A549 (cell line): ENCODE data around the gene TBC1D19. TPM values are rescaled to one million over a fixed set of nuclear protein-coding genes. Genes with fewer than 3 reads are reported as not detected.

ENCODE experiments used
- ATAC-seq, 2 experiments: fragments of 200-7000 bp in 1 of 2; fragments of >200 bp in 1 of 2; cut with Nextera tagmentation in 1 of 2; cut with Tn5 transposase in 1 of 2; 3 replicates each; pipeline versions ENCODE4 v1.8.0 to v1.9.1; 2018 to 2020; ENCODE audit warnings: mild to moderate bottlenecking in 1 of 2, moderate library complexity in 1 of 2
- CTCF ChIA-PET: fragments of 300-600 bp; sonication (Branson Sonifier 250); formaldehyde crosslinking; extraction: SDS; loops from one replicate; lab custom pipeline; 2021; ENCODE audit warnings: antibody characterized with exemption, inconsistent platforms; lab: Yijun Ruan, JAX
- POLR2A ChIA-PET: fragments of 350-600 bp; formaldehyde crosslinking; extraction: SDS; loops from one replicate; lab custom pipeline; 2021; ENCODE audit warnings: antibody characterized with exemption, inconsistent platforms; lab: Yijun Ruan, JAX
- DNase-seq, 2 experiments: peaks; one replicate each; pipeline versions ENCODE4 v3.0.0 to v3.0.0-alpha.2; 2011 to 2016; ENCODE audit warnings: low read depth in 1 of 2, low spot score in 1 of 2
- FAIRE-seq: peaks from 2 replicates; lab custom pipeline; 2011; peaks lifted over from hg19 to GRCh38; lab: Jason Lieb, UNC
- H3K27ac ChIP-seq, 2 experiments: fragments of >200 bp; sonication (Bioruptor Twin); formaldehyde crosslinking; 3 replicates each; pipeline ENCODE4 v1.5.1; 2016 to 2017
- H3K4me1 ChIP-seq: fragments of >200 bp; sonication (Bioruptor Twin); formaldehyde crosslinking; 3 replicates; pipeline ENCODE4 v1.6.1; 2016
- H3K4me2 ChIP-seq: fragments of >200 bp; sonication (Bioruptor Twin); formaldehyde crosslinking; 3 replicates; pipeline ENCODE4 v1.6.1; 2016
- H3K4me3 ChIP-seq: fragments of >200 bp; sonication (Bioruptor Twin); formaldehyde crosslinking; 3 replicates; pipeline ENCODE4 v1.5.1; 2016
- H3K9me3 ChIP-seq: fragments of >200 bp; sonication (Bioruptor Twin); formaldehyde crosslinking; 3 replicates; pipeline ENCODE4 v1.6.1; 2016
- ATOH8 ChIP-seq: fragments of 250-450 bp; sonication (Bioruptor Pico); IDR thresholded peaks from 2 replicates; pipeline ENCODE4 v1.5.0; 2020; ENCODE audit warnings: low read depth, mild to moderate bottlenecking, moderate library complexity
- BCL3 ChIP-seq: fragments of >200 bp; sonication (Bioruptor Twin); formaldehyde crosslinking; IDR thresholded peaks from 3 replicates; pipeline ENCODE4 v1.6.1; 2016
- BHLHE40 ChIP-seq: IDR thresholded peaks from 2 replicates; pipeline ENCODE4 v1.6.1; 2012; ENCODE audit warnings: low read depth, low read length, inconsistent platforms
- CBX2 ChIP-seq: fragments of 200-600 bp; sonication (generic); IDR thresholded peaks from 2 replicates; pipeline ENCODE4 v1.6.1; 2016; ENCODE audit warnings: low read depth, mild to moderate bottlenecking, borderline replicate concordance
- CHD2 ChIP-seq: fragments of 150-350 bp; IDR thresholded peaks from 2 replicates; pipeline ENCODE4 v1.6.1; 2014; ENCODE audit warnings: low read length; ENCODE audit not compliant: partially characterized antibody
- EHF ChIP-seq: fragments of 250-450 bp; sonication (Bioruptor Pico); IDR thresholded peaks from 2 replicates; pipeline ENCODE4 v1.5.0; 2020; ENCODE audit warnings: mild to moderate bottlenecking
- EHMT2 ChIP-seq: fragments of 200-600 bp; sonication (generic); IDR thresholded peaks from 2 replicates; pipeline ENCODE4 v1.6.1; 2016; ENCODE audit warnings: antibody characterized with exemption, low read depth, mild to moderate bottlenecking, moderate library complexity
- EP300 ChIP-seq, 2 experiments: fragments of >200 bp; sonication (Bioruptor Twin); formaldehyde crosslinking; IDR thresholded peaks; 2 replicates in 1 of 2; 3 replicates in 1 of 2; pipeline ENCODE4 v1.6.1; 2016 to 2017
- FOXS1 ChIP-seq: fragments of 250-450 bp; sonication (Bioruptor Pico); IDR thresholded peaks from 2 replicates; pipeline ENCODE4 v1.5.0; 2020; ENCODE audit warnings: mild to moderate bottlenecking, moderate library complexity
- GATA3 ChIP-seq: IDR thresholded peaks from 2 replicates; pipeline ENCODE4 v1.6.1; 2012; ENCODE audit warnings: borderline replicate concordance
- HDAC2 ChIP-seq: fragments of 200-600 bp; sonication (generic); IDR thresholded peaks from 2 replicates; pipeline ENCODE4 v1.6.1; 2016
- HOXA7 ChIP-seq: fragments of 250-450 bp; sonication (Bioruptor Pico); IDR thresholded peaks from 2 replicates; pipeline ENCODE4 v1.5.0; 2020; ENCODE audit warnings: mild to moderate bottlenecking, moderate library complexity
- JUNB ChIP-seq: fragments of >200 bp; sonication (Bioruptor Twin); formaldehyde crosslinking; IDR thresholded peaks from 2 replicates; pipeline ENCODE4 v1.6.1; 2016
- KDM1A ChIP-seq: fragments of 200-600 bp; sonication (generic); IDR thresholded peaks from 2 replicates; pipeline ENCODE4 v1.6.1; 2016; ENCODE audit warnings: low read depth, mild to moderate bottlenecking
- MAFK ChIP-seq: fragments of 450-650 bp; IDR thresholded peaks from 2 replicates; pipeline ENCODE4 v1.6.1; 2014; ENCODE audit not compliant: partially characterized antibody
- MAX ChIP-seq: IDR thresholded peaks from 2 replicates; pipeline ENCODE4 v1.6.1; 2012
- MYC ChIP-seq: IDR thresholded peaks from 2 replicates; pipeline ENCODE4 v1.6.1; 2012; ENCODE audit warnings: mild to moderate bottlenecking, inconsistent platforms, low read length, improper control_type of control experiment, borderline replicate concordance
- PBX3 ChIP-seq: IDR thresholded peaks from 2 replicates; pipeline ENCODE4 v1.6.1; 2012
- PHF8 ChIP-seq: fragments of 200-600 bp; sonication (generic); IDR thresholded peaks from 2 replicates; pipeline ENCODE4 v1.6.1; 2016; ENCODE audit warnings: low read depth, mild to moderate bottlenecking, antibody characterized with exemption, moderate library complexity, borderline replicate concordance
- RARB ChIP-seq: fragments of 250-450 bp; sonication (Bioruptor Pico); IDR thresholded peaks from 2 replicates; pipeline ENCODE4 v1.8.0; 2021; ENCODE audit warnings: mild to moderate bottlenecking, moderate library complexity
- RCOR1 ChIP-seq: fragments of 150-350 bp; IDR thresholded peaks from 2 replicates; pipeline ENCODE4 v1.6.1; 2014; ENCODE audit warnings: antibody characterized with exemption, low read length, low read depth
- REST ChIP-seq: fragments of 200-600 bp; sonication (generic); IDR thresholded peaks from 2 replicates; pipeline ENCODE4 v1.6.1; 2016; ENCODE audit warnings: antibody characterized with exemption, mild to moderate bottlenecking, moderate library complexity
- RFX5 ChIP-seq: fragments of 450-650 bp; IDR thresholded peaks from 2 replicates; pipeline ENCODE4 v1.7.1; 2014; ENCODE audit warnings: antibody characterized with exemption, mild to moderate bottlenecking, moderate library complexity
- SMC3 ChIP-seq: fragments of >200 bp; sonication (Bioruptor Twin); formaldehyde crosslinking; IDR thresholded peaks from 3 replicates; pipeline ENCODE4 v1.6.1; 2018; ENCODE audit warnings: inconsistent platforms
- USF2 ChIP-seq: fragments of 450-650 bp; IDR thresholded peaks from 2 replicates; pipeline ENCODE4 v1.6.1; 2014; ENCODE audit warnings: antibody characterized with exemption
- ZNF302 ChIP-seq: fragments of 250-450 bp; sonication (Bioruptor Pico); IDR thresholded peaks from 2 replicates; pipeline ENCODE4 v1.9.0; 2021; ENCODE audit warnings: inconsistent platforms, mild to moderate bottlenecking, moderate library complexity
- WGBS: methylation state at CpG from one replicate; pipeline ENCODE4 v1.1.6; 2017; ENCODE audit errors: missing lambda C conversion rate; 5-methylcytosine and 5-hydroxymethylcytosine counted together
- polyA plus RNA-seq, 4 experiments: library from polyadenylated mRNA; depleted of rRNA in 3 of 4; stranded (reverse); fragments of >200 nt; fragmentation: RNase III in 1 of 4; extraction: RNeasy Plus Mini Kit Qiagen cat#74134 plus additional on column Dnase treatment in 1 of 4; gene quantifications; 2 replicates in 3 of 4; 3 replicates in 1 of 4; pipeline ENCODE4 v1.2.3, GENCODE V29; 2011 to 2017
- TF ChIP-seq, protein P1 (sequence below): fragments of 250-450 bp; sonication (Bioruptor Pico); IDR thresholded peaks from 2 replicates; pipeline ENCODE4 v1.5.0; 2021; ENCODE audit warnings: mild to moderate bottlenecking, moderate library complexity, borderline replicate concordance
- TF ChIP-seq, protein P2 (sequence below): IDR thresholded peaks from 2 replicates; pipeline ENCODE4 v1.6.1; 2012; ENCODE audit warnings: low read depth, borderline replicate concordance
- TF ChIP-seq, protein P3 (sequence below): fragments of 150-350 bp; IDR thresholded peaks from 2 replicates; pipeline ENCODE4 v1.6.1; 2014; ENCODE audit warnings: low read depth, mild to moderate bottlenecking, low read length

Gene TBC1D19
- polyA plus RNA-seq, 2 of the 4 experiments (the other 2 are of a cell fraction) = 4.1 to 11.7 TPM

DNA sequence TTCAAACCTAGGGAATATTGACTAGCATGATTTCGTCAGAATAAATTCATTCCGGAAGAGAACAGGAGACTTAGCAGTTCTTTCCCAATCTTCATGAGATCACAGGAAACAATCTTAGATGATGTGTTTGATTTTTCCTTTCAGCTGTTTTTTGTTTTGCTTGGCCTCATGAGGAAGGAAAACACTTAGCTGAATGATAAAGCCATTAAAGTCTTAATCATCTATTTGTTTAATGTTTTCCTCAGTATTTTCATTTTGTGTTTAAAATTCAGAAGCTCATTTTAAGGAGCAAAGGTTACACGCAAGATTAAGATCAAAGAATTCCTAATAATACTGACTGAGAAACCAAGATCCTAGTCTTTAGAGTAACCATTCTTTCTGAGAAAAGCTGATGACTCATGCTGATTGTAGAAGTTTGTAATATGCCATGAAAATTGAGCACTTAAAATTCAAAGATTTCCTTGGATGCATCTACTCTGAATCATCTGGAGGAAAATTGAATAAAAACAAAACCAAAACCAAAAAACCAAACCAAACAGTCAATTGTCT, 15.4 kb upstream of the TBC1D19 start:
- peak; percentile 59 to 66; a peak in 5 of 6 replicates for ATAC-seq
- POLR2A ChIA-PET = interaction anchor here (2.6 kb wide), 1 partner anchor 15 kb away, joined by 8 read pairs; the partner anchor contains the start of gene TBC1D19
- H3K4me2 ChIP-seq = peak overlapping the region; percentile 52
- TF ChIP-seq, protein P1, sequence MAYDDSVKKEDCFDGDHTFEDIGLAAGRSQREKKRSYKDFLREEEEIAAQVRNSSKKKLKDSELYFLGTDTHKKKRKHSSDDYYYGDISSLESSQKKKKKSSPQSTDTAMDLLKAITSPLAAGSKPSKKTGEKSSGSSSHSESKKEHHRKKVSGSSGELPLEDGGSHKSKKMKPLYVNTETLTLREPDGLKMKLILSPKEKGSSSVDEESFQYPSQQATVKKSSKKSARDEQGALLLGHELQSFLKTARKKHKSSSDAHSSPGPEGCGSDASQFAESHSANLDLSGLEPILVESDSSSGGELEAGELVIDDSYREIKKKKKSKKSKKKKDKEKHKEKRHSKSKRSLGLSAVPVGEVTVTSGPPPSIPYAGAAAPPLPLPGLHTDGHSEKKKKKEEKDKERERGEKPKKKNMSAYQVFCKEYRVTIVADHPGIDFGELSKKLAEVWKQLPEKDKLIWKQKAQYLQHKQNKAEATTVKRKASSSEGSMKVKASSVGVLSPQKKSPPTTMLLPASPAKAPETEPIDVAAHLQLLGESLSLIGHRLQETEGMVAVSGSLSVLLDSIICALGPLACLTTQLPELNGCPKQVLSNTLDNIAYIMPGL = no peak
- TF ChIP-seq BCL3 (no peak), CHD2 (no peak), EP300 (IDR thresholded peaks at IDR 0.05) (peak in 1 of 2 experiments; percentile 32; a peak in 1 of 5 replicates), PHF8 (no peak), ZNF302 (CRISPR knock-in tag) (no peak), HOXA7 (CRISPR knock-in tag) (no peak), FOXS1 (no peak; the same call in 1 of the 2 replicates), USF2 (no peak), ATOH8 (CRISPR knock-in tag) (no peak), MYC (no peak), HDAC2 (no peak), MAX (no peak), PBX3 (no peak), SMC3 (no peak), RCOR1 (no peak), KDM1A (no peak), RARB (no peak), EHMT2 (no peak), RFX5 (no peak), EHF (CRISPR knock-in tag) (no peak), MAFK (peak; percentile 64), REST (no peak), GATA3 (peak; percentile 65; the same call in 1 of the 2 replicates), JUNB (peak; percentile 73), CBX2 (no peak), BHLHE40 (no peak)
- TF ChIP-seq, protein P2, sequence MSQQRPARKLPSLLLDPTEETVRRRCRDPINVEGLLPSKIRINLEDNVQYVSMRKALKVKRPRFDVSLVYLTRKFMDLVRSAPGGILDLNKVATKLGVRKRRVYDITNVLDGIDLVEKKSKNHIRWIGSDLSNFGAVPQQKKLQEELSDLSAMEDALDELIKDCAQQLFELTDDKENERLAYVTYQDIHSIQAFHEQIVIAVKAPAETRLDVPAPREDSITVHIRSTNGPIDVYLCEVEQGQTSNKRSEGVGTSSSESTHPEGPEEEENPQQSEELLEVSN = no peak
- TF ChIP-seq, protein P3, sequence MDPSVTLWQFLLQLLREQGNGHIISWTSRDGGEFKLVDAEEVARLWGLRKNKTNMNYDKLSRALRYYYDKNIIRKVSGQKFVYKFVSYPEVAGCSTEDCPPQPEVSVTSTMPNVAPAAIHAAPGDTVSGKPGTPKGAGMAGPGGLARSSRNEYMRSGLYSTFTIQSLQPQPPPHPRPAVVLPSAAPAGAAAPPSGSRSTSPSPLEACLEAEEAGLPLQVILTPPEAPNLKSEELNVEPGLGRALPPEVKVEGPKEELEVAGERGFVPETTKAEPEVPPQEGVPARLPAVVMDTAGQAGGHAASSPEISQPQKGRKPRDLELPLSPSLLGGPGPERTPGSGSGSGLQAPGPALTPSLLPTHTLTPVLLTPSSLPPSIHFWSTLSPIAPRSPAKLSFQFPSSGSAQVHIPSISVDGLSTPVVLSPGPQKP = no peak

More for the DNA sequence above, 15.4 kb upstream of the TBC1D19 start:
- peaks cover 14% of the 10 kb centered on the region for H3K4me1 ChIP-seq
- peak overlapping the region; percentile 67 to 79 for H3K27ac ChIP-seq
- no peak for FAIRE-seq
- 9% methylated on average over 3 of the region's 3 CpGs for WGBS
- DNase-seq = peak in 1 of 2 experiments; percentile 53
- CTCF ChIA-PET = no interaction called here
- no peaks in the 10 kb centered on the region for H3K9me3 ChIP-seq
- H3K4me3 ChIP-seq = no peak overlapping the region
